B cell (primary cell): ENCODE measurements around the gene ZNF287. TPM values are rescaled to one million over a fixed set of nuclear protein-coding genes. Genes with fewer than 3 reads are reported as not detected.

Experiments
- ATAC-seq: fragments of 200-7000 bp; cut with Tn5 transposase; one replicate; pipeline ENCODE4 v1.10.0; 2021; ENCODE audit warnings: low read depth, mild to moderate bottlenecking, moderate number of reproducible peaks, moderate library complexity
- CTCF ChIA-PET: fragments of 350-600 bp; sonication (Branson Sonifier 250); formaldehyde crosslinking; loops from one replicate; lab custom pipeline; 2021; ENCODE audit warnings: antibody characterized with exemption, inconsistent platforms; lab: Charles Lee
- POLR2A ChIA-PET: fragments of 350-600 bp; sonication (Branson Sonifier 250); formaldehyde crosslinking; loops from one replicate; lab custom pipeline; 2021; ENCODE audit warnings: antibody characterized with exemption; lab: Charles Lee
- DNase-seq: peaks from one replicate; pipeline ENCODE4 v3.0.0; 2013
- H2AFZ ChIP-seq: 2 replicates; pipeline ENCODE4 v1.6.1; 2012; ENCODE audit warnings: mild to moderate bottlenecking, low read depth, low read length; ENCODE audit not compliant: insufficient read depth, poor library complexity, severe bottlenecking
- H3K27ac ChIP-seq, 2 donors: 1 replicate in 1 of 2; 2 replicates in 1 of 2; pipeline ENCODE4 v1.5.1; 2012 to 2013; ENCODE audit warnings: low read length in 2 of 2, mild to moderate bottlenecking in 2 of 2, moderate library complexity in 1 of 2
- H3K27me3 ChIP-seq, 4 experiments: fragments of 200-600 bp in 1 of 4; sonication (generic) in 1 of 4; replicated peaks in 1 of 4; 1 replicate in 2 of 4; 2 replicates in 2 of 4; pipeline versions ENCODE4 v1.6.1 to v1.7.0; 2013 to 2016; ENCODE audit warnings: low read length in 3 of 4, mild to moderate bottlenecking in 2 of 4, mixed read lengths in 1 of 4, moderate library complexity in 1 of 4; ENCODE audit not compliant: insufficient read depth in 4 of 4, control insufficient read depth in 3 of 4; ENCODE audit errors: control extremely low read depth in 1 of 4
- H3K36me3 ChIP-seq, 2 experiments: replicated peaks in 1 of 2; 1 replicate in 1 of 2; 2 replicates in 1 of 2; pipeline versions ENCODE4 v1.6.1 to v1.7.1; 2013; ENCODE audit warnings: low read length in 1 of 2; ENCODE audit not compliant: insufficient read depth in 2 of 2, control insufficient read depth in 1 of 2; ENCODE audit errors: control extremely low read depth in 1 of 2, extremely low read depth in 1 of 2
- H3K4me1 ChIP-seq, 2 donors: fragments of 200-600 bp in 1 of 2; sonication (generic) in 1 of 2; 1 replicate in 1 of 2; 2 replicates in 1 of 2; pipeline versions ENCODE4 v1.5.1 to v1.6.1; 2013 to 2017; ENCODE audit warnings: low read length in 2 of 2; ENCODE audit not compliant: control insufficient read depth in 2 of 2, insufficient read depth in 2 of 2
- H3K4me2 ChIP-seq: replicated peaks from 2 replicates; pipeline ENCODE3; 2012; ENCODE audit warnings: mild to moderate bottlenecking, low read depth, low read length; ENCODE audit not compliant: poor library complexity, severe bottlenecking
- H3K4me3 ChIP-seq, 5 experiments: fragments of 200-600 bp in 1 of 5; sonication (generic) in 1 of 5; 1 replicate in 3 of 5; 2 replicates in 2 of 5; pipeline versions ENCODE4 v1.5.1 to v1.7.0; 2011 to 2016; ENCODE audit warnings: low read length in 4 of 5, mild to moderate bottlenecking in 4 of 5, low read depth in 2 of 5, control low read depth in 1 of 5, moderate library complexity in 1 of 5; ENCODE audit not compliant: insufficient read depth in 1 of 5; ENCODE audit errors: control extremely low read depth in 1 of 5, extremely low read depth in 1 of 5
- H3K79me2 ChIP-seq: fragments of 200-600 bp; sonication (generic); one replicate; pipeline ENCODE4 v1.6.0; 2016; ENCODE audit warnings: low read length; ENCODE audit not compliant: control insufficient read depth, insufficient read depth
- H3K9ac ChIP-seq: fragments of 200-600 bp; sonication (generic); 2 replicates; pipeline ENCODE4 v1.6.1; 2017; ENCODE audit warnings: mild to moderate bottlenecking, low read length, moderate library complexity
- H3K9me3 ChIP-seq, 3 donors: one replicate each; pipeline versions ENCODE4 v1.6.1 to v1.7.1; 2013; ENCODE audit warnings: low read length in 2 of 3; ENCODE audit not compliant: control insufficient read depth in 2 of 3, insufficient read depth in 1 of 3; ENCODE audit errors: control extremely low read depth in 1 of 3
- H4K20me1 ChIP-seq: 2 replicates; pipeline ENCODE4 v1.6.0; 2012; ENCODE audit warnings: mild to moderate bottlenecking, low read length; ENCODE audit not compliant: insufficient read depth, control insufficient read depth, poor library complexity, severe bottlenecking
- H3K27ac Mint-ChIP-seq: one replicate; pipeline ENCODE4 v1.8.0; 2021; ENCODE audit warnings: mixed read lengths
- H3K27me3 Mint-ChIP-seq: one replicate; pipeline ENCODE4 v1.8.0; 2021; ENCODE audit warnings: mixed read lengths
- H3K4me1 Mint-ChIP-seq: one replicate; pipeline ENCODE4 v1.8.0; 2021; ENCODE audit warnings: mixed read lengths
- H3K4me3 Mint-ChIP-seq: one replicate; pipeline ENCODE4 v1.8.0; 2021; ENCODE audit warnings: mixed read lengths
- H3K9me3 Mint-ChIP-seq: one replicate; pipeline ENCODE4 v1.8.0; 2022; ENCODE audit warnings: mixed read lengths; ENCODE audit not compliant: insufficient read depth
- CTCF ChIP-seq: fragments of 200-600 bp; IDR thresholded peaks from one replicate; pipeline ENCODE4 v1.8.0; 2022; ENCODE audit warnings: antibody characterized with exemption, mild to moderate bottlenecking
- EZH2 ChIP-seq: IDR thresholded peaks from 2 replicates; pipeline ENCODE4 v1.6.1; 2012; ENCODE audit warnings: borderline replicate concordance, low read depth, mild to moderate bottlenecking, moderate library complexity, low read length; ENCODE audit not compliant: insufficient read depth, poor library complexity, severe bottlenecking
- WGBS: methylation state at CpG from one replicate; pipeline ENCODE4 v1.1.5; 2013; ENCODE audit warnings: missing lambda C conversion rate; ENCODE audit not compliant: insufficient coverage; 5-methylcytosine and 5-hydroxymethylcytosine counted together
- intact Hi-C: fragments of 100-400 bp; cut with micrococcal nuclease; formaldehyde crosslinking; loops from one replicate; pipeline ENCODE4 v1.10.0; 2022
- polyA minus RNA-seq: library from RNA; depleted of rRNA, polyadenylated mRNA; stranded (reverse); fragments of >200 nt; gene quantifications from 2 replicates; pipeline ENCODE4 v1.2.3, GENCODE V29; 2012
- polyA plus RNA-seq: library from polyadenylated mRNA; depleted of rRNA; stranded (reverse); fragments of >200 nt; gene quantifications from 2 replicates; pipeline ENCODE4 v1.2.3, GENCODE V29; 2012
- total RNA-seq, 2 donors: library from RNA; stranded (reverse); fragments of 120-200 nt in 1 of 2; gene quantifications; 1 replicate in 1 of 2; 2 replicates in 1 of 2; pipeline versions ENCODE4 v1.2.3 to v1.2.4, GENCODE V29; 2013 to 2022

ZNF287 gene
- total RNA-seq (16.6 and 19.3 TPM in 2 replicates), polyA plus RNA-seq (3.3 and 4.2 TPM in 2 replicates), polyA minus RNA-seq (5.1 and 11.3 TPM in 2 replicates)
- 9.2 TPM for total RNA-seq (2013)

- CTCF ChIA-PET = interaction anchor here (0.8 to 2.7 kb wide), 5 partner anchors 15 to 152 kb away, joined by 3 to 13 read pairs (median 9); no protein-coding TSS in a partner anchor
- H3K36me3 ChIP-seq = peaks cover 0 to 5% of the 10 kb centered on the region in 2 experiments
- H4K20me1 ChIP-seq = no peaks in the 10 kb centered on the region
- peak within 1 kb of the TSS; percentile 73 for H3K9ac ChIP-seq
- POLR2A ChIA-PET = interaction anchor here (1.0 to 1.2 kb wide), 3 partner anchors 16 to 33 kb away, joined by 3 to 6 read pairs (median 4); no protein-coding TSS in a partner anchor
- WGBS = 4% methylated on average over 77 of the region's 77 CpGs
- TF ChIP-seq EZH2 = no peak
- TF ChIP-seq CTCF = no peak
- H3K27ac Mint-ChIP-seq = peak within 1 kb of the TSS; percentile 92
- no peaks in the 10 kb centered on the region for H3K9me3 ChIP-seq
- no peaks in the 10 kb centered on the region for H3K9me3 Mint-ChIP-seq
- H3K27me3 ChIP-seq = no peaks in the 10 kb centered on the region
- peak within 1 kb of the TSS; percentile 89 for H3K4me2 ChIP-seq
- H3K27me3 Mint-ChIP-seq = no peaks in the 10 kb centered on the region
- H3K79me2 ChIP-seq = peaks cover 15% of the 10 kb centered on the region
- H3K4me1 ChIP-seq = peaks cover 16 to 18% of the 10 kb centered on the region in 2 donors
- intact Hi-C loops = loop anchor here (1.0 to 2.0 kb wide), 4 partner anchors 16 to 282 kb away; no protein-coding TSS in a partner anchor
- peaks cover 15% of the 10 kb centered on the region for H3K4me1 Mint-ChIP-seq
- DNase-seq (peak; percentile 97), ATAC-seq (peak; percentile 97)
- H3K4me3 ChIP-seq = peak within 1 kb of the TSS; percentile 7 to 77 (median 69)
- peak within 1 kb of the TSS; percentile 90 for H2AFZ ChIP-seq
- H3K4me3 Mint-ChIP-seq = peak within 1 kb of the TSS; percentile 83
- peak within 1 kb of the TSS; percentile 39 to 83 for H3K27ac ChIP-seq
Measured at GRCh38 chr17:16568541-16569357, at the start of gene ZNF287. ZNF287 (minus strand) TSS chr17:16569204; CDS start chr17:16567731, 1,473 bp downstream.
